Vagina (tissue), 2 donors: Measurements from ENCODE around the gene GGTLC1.

ENCODE experiments used
- CTCF ChIP-seq, 3 experiments: fragments of 450-650 bp in 2 of 3; fragments of 200-600 bp in 1 of 3; sonication (generic) in 1 of 3; IDR thresholded peaks; one replicate each; pipeline ENCODE4 v1.5.1; 2017 to 2019; ENCODE audit warnings: antibody characterized with exemption in 3 of 3, mild to moderate bottlenecking in 2 of 3, moderate library complexity in 2 of 3
- POLR2A ChIP-seq, 2 donors: fragments of 450-650 bp; IDR thresholded peaks; one replicate each; pipeline ENCODE4 v1.6.1; 2017; ENCODE audit warnings: antibody characterized with exemption in 2 of 2, mild to moderate bottlenecking in 2 of 2, moderate library complexity in 2 of 2
- POLR2AphosphoS5 ChIP-seq, 2 donors: sonication (generic); formaldehyde crosslinking; IDR thresholded peaks; one replicate each; pipeline ENCODE4 v1.9.0; 2017; ENCODE audit warnings: antibody characterized with exemption in 2 of 2, mild to moderate bottlenecking in 2 of 2, low read depth in 1 of 2; ENCODE audit not compliant: insufficient read depth in 1 of 2

- TF ChIP-seq CTCF (IDR thresholded peaks at IDR 0.05), result no peak
- no peak for TF ChIP-seq POLR2A (IDR thresholded peaks at IDR 0.05)
- TF ChIP-seq POLR2AphosphoS5 (IDR thresholded peaks at IDR 0.05; ENCODE audit: insufficient read depth in 1 of 2, low read depth in 1 of 2), result no peak
Measured at GRCh38 chr20:24034820-24035219, 46.2 kb upstream of the GGTLC1 start.
